Stimulated activated CD4-positive, alpha-beta T cell treated with anti-CD3 and anti-CD28 coated beads, Interleukin-4, amount 100 ng/mL, for 1 hour (primary cell): Measurements from ENCODE around the gene PPHLN1.
A peak's percentile ranks its signal among the peaks of the same experiment; 100 is the strongest.

Source experiments
- DNase-seq: peaks from one replicate; pipeline ENCODE4 v3.0.0-alpha.2; 2020

The PPHLN1 gene

DNA sequence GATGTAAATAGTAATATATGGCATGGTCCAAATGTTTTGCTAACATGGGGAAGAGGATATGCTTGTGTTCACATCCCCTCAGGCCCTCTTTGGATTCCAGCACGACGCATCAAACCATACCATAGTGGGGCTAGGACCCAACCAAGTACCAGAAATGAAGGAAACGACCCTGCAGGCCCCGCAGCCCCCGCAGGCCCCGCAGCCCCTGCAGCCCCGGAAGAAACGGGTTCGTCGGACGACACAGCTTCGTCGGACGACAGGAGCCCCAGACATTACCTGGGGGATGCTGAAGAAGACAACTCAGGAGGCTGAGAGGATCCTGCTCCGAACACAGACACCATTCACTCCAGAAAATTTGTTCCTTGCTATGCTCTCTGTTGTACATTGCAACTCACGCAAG is 119.9 kb downstream of the PPHLN1 start:
- no peak for DNase-seq

DNA sequence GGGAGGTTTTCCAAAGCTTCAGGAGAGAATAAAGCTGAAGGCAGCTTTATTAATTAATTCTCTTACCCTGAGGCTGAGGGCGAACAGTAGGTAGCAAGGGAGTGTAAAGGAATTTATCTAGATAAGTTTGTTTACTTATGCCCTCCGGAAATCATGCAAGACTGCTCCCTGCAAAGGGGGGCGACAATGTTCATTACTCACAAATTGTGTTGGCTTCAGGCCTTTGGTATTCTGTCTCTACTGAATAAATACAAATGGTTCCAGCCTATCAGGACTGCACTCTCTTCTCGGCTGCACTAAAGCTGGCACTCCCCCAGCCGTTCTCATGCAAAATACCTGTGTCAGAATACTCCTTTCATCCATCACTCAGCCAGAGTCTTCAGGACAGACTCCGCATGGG is 120.8 kb downstream of the PPHLN1 start:
- DNase-seq = no peak

DNA sequence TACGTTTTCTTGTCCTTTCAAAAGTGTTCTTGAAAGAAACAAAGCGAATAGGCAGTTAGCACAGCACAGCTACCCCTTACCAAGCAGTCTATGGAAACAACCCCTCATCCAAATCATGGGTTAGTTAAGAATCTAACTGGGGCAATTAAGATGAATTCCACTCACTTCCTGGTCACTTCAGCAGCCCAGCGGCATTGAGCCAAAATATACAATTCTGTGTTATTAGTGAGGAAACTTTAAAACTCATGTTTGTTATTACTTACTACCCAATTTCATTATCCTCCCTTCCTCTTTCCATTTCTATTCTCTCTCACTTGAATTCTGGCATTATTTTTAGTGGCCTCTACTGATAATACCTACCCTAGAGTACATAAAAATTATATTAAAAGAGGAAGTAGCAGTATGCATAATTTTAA is 121.4 kb downstream of the PPHLN1 start:
- no peak for DNase-seq

DNA sequence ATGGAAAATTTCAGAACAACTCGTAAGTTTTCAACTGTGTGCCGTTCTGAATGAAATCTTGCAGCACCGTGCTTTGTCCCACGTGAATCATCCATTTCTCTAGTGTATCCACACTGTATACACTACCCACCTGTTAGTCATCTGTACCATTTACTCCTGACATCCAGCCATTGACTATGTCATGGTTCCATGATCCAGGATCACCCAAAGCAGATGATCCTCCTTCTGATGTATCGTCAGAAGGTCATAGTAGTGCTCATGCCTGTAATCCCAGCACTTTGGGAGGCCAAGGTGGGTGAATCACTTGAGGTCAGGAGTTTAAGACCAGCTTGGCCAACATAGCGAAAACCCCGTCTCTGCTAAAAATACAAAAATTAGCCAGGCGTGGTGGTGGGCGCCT is 122.9 kb downstream of the PPHLN1 start:
- DNase-seq = no peak

DNA sequence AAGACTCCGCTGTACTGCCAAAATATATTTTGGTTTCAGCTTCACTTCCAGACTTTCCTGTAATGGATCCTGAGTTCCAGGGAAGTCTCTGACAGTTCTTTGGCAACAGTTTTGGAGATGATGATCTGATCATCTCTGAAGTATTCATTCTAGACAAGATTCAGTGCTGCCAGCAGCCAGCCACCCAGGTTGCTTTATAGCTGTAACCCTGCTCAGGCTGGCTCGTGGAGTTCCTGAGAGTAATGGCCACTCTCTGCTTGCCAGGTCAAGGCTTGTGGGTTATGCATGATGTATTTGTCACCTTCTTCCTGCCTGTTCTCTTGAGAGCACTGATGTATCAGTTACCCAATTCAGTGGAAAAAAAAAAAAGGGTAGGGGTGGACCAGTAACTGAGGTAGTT is 124.3 kb downstream of the PPHLN1 start:
- DNase-seq = no peak

DNA sequence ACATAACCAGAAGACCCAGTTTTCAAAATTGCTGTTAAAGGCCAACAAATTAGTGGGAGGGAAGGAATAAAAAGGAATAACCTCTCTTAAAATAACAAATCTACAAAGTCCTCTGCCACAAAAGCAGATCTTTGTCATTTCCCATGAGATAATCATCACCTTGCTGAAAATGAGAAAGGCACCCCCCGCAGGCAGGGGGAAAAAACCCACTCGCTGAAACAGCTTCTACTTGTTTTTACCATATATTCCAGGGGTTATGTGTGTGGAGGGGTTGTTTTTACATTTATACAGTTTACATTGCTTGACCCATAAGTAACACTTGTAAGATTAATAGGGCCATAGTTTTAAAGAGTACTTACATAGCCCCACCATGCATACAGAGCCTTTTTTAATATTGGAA is 132.6 kb downstream of the PPHLN1 start:
- no peak for DNase-seq

DNA sequence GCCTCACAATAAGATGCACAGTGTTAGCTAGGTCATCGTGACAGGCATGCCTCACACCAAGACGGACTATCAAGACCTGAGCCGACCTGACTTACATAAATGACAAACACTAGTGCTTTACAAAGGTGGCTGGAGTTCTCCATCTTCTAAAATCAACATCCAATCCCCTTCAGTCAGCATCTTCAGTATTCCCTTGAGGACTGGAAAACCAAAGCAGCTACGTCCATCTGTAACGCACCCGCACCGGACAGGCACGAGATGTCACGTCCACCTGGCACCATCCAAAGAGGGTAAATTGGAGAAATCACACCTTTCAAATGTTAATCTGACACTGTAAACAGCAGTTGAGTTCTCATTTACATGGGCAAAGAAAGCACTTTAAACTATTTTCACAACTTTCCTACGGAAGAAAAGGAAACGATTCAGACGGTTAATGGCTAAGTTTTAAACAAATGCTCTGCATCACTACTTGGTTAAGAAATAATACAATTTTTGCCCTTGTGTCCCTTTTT is 133.4 kb downstream of the PPHLN1 start:
- no peak for DNase-seq

DNA sequence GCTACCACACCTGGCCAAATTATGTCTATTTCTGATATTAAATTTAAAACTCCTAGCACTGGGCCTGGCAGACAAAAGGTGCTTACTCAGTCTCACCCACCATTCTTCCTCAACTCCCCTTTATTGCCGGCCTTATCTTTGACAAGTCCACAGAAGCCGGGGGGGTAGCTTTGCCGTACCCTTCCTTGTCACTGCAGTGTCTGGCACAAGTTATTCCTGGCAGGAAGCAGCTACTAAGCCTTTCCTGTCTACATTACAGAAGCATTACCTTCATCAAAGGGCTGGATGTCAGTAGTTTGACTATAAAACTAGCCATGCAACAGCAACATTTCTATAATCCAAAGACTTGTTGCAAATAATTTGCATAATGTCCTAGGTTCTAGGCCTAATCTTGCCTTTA is 136.5 kb downstream of the PPHLN1 start:
- no peak for DNase-seq

DNA sequence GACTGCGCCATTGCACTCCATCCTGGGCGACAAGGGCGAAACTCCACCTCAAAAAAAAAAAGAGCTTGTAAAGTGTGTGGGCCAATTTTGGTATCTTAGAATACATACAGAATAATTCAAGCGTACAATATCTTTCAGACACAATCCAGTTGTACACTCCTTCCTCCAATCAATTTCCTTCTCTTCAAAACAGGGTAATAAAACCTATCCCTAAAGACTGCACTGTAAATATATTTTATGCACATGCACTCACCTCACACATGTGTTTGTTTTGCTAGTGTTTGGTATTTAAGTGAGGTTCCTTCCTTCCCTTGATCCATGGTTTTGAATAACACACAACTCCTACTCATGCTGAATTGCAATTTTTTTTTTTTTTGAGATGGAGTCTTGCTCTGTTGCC is 137.7 kb downstream of the PPHLN1 start:
- DNase-seq = no peak

DNA sequence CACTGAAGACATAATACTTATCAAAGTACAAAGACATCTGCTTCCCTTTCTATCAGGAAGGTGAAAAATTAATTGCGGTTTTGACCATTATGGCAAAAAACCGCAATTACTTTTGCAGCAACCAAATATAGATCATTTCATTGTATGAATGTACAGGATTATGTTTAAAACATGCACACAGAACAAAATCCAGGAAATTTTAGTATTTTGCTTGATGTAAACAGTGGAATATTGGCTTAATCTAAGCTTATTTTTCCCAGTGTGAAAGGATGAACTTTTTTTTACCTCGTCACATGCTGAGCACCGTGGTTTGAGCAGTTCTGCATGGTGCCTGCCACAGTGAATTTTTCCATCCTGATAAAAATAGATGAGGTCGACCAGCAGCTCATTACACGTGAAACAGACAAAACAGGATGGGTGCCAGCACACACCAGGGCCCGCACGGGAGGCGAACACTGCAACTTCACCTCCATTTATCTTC is 142.4 kb downstream of the PPHLN1 start:
- no peak for DNase-seq

DNA sequence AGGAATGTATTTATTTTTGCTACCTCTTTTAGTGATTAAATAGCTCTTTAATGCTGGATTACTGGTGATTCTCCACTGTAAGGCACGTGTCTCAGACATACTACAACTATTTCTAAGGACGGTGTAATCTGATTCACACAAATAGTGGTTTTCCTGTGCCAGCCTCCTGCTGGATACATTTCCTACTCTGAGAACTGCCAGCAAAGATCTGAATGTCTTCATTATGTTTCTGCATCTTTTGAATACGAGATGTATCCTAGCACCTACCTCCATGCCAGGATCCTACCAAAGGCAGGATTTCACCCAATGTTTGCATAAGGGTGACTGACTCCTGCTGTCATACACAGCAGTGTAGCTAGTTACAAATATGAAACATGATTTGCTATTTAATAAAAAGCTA is 143.0 kb downstream of the PPHLN1 start:
- DNase-seq = no peak

DNA sequence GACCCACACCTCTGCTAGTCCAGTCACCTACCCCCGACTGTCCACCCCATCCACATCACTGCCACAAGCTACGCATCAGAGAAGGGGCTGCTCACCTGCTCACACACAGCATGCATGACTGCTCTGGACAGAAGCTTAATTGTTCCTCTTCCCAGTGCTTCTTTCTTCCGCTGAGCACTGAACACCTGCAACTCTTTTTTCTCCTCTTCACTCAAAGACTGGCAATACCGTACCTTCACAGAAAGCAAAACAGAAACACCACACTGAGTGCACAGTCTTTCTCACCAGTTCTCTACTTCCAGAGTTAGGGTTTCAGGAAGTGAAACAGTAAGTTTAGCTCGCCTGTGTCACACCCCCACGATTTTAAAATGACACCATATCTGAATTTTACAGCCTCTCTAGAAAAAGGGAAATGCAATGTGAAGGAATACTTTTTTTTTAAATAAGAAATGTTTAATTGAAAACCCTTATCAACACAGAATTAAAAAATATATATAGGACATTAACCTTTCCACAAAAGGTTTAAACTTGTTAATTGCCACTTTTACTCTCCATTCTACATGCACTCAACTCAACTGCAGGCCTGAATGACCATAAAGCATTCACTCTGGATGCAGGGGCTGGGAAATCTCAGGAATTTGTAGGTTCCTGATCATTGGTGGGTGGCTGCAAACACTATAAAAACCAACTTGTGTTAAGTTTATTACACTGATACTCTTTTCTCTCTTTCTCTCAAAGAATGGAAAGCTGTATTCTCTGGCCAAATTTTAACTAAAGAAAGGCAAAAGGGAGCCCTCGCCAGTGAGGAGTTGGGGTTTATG is 143.6 kb downstream of the PPHLN1 start:
- DNase-seq = no peak

DNA sequence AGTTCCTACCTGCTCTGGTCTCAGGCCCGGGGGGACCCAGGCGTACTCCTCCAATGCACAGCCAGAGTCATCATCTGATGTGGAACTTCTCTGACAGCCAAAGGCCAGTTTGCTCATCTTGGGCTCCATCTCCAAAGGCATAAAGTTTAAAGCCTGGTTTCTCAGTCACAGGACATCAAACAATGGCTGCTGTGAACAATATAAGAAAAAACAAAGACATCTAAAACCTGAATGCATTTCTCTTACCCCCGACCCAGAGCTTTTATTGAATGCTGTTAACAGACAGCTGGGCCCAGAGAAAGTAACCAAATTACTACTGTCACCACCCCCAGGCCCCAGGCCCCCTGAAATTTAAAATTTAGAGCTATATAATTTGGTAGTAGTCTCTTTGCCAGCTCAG is 146.4 kb downstream of the PPHLN1 start:
- DNase-seq = no peak

DNA sequence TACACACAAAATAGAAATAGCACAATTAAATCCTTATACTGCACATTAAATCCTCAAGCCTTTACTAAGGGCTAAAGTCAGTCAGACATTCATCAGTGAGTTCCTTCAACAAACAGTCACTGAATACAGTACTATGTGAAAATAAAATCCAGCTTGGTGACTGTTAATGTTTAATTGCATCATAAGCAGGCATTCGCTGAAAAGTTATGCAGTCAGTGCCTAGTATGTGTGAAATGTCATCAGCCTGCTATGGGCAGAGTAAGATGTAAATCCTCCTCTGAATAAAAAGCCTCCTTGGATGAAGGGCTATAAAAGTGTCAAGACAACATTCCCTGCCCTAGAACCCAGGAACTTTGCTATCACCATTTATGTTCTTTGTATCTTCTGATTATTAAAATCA is 147.2 kb downstream of the PPHLN1 start:
- DNase-seq = no peak

DNA sequence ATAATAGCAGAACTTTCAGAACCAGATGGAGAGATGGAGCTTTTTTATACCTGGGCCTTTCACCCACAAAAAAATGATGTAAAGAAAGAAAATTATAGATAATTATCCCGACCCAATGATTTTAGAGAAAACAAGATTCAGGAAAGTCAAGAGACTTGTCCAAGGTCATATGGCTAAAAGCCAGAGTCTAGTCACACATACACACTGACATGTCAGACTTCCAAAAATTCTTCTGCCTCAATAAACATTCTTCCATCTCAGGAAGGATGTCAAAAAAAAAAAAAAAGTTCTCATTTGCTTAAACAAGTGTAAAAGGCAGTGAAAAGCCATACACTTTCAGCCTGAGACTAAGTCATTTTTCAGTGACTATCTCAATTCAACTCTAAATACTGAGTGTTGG is 147.6 kb downstream of the PPHLN1 start:
- no peak for DNase-seq

DNA sequence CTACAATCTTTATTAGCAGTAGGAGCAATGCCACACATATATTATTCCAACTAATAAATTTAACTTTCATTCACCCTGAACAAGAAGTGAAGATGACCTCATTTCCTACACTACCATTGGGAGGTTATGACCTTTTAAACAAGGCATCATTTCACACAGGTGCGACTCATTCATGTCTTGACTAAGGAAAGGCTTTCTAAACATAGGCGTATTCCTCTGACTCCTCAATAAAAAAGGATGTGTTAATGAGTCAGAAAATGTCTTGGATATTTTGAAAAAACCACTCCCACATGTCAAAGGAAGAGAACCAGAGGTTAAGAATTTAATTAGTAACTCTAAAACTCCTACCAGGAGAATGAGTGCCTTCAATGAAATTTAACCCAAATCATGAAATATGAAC is 148.4 kb downstream of the PPHLN1 start:
- no peak for DNase-seq

DNA sequence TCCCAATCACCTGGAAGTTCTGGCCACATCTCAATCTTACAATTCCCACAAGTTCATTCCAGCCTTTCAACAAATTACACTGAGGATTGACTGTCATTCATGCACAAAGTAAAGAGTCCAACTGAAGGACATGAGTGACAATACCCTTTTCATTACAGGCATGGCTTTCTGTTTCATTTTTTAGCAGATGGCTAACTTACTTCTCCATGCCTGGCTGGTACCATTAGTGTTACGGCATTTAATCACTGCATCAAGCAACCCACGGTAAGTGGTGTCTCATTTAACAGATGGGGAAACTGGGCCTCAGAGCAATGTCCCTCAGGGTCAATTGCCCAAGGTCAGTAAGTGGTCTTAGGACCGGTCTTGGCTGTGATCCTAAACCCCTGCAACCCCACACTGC is 149.1 kb downstream of the PPHLN1 start:
- DNase-seq = no peak

DNA sequence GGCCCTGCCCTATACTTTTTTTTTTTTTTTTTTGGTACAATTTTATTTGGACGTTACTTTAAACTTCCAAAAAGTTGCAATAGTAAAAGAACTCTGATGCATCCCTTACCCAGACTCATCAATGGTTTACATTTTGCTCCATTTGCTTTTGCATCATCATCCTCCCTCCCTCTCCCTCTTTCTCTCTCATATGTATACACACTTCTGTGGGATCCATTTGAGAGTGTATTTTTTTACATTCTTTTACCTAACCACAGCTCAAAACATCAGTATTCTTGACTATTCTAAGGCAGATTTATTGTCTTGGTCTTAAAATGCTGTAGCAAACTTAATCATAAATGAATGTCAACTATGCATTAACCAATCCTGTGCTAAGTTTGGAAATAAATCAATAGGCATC is 152.0 kb downstream of the PPHLN1 start:
- no peak for DNase-seq

DNA sequence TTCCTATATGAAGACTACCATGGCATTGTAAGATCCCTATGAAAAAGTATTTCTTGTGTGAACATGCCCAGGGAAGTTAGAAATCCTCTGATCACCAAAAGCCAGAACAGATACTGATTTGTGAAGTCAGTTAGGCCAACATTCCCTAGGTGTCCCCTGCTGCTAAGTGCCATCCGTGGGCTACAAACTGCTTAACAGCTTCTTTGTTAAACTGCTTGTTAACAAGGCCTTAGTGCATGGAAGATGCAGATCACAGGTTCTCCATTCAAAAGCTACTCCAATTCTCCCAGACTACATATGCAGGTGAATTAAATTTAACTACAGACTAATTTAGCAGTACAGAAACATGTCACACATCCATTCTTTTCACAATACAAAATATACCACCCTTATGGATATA is 155.4 kb downstream of the PPHLN1 start:
- DNase-seq = no peak

DNA sequence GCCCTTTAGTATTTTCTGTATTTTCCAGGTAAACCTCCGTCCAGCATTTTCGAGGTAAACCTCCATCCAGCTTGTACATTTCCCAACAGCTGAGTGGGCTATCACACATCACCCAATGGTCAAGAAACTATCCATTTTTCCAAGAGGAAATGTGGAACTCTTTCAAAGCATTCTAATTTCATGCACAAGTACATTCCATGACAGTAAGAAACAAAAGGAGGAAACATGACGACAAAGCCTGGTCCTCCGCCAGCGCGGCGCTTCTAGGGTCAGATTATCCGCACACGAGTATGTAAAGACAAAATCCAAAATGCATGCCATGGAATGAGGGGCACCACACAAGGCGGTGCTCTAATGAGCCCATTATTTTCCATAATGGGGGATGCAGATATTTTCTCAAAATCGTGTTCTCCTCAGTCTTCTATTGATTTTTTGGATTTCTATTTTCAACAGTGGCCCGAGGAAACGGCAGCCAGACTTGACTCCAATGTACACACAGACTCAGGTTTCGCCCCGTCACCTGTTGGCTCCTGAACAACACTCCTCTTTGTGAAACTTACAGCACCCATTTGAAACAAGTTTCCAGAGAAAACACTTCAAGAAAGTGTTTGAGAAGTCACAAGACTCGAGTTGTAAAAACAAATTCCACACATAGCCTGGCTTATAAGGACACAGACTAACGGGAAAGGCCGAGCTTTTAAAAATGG is 156.2 kb downstream of the PPHLN1 start:
- DNase-seq = no peak

DNA sequence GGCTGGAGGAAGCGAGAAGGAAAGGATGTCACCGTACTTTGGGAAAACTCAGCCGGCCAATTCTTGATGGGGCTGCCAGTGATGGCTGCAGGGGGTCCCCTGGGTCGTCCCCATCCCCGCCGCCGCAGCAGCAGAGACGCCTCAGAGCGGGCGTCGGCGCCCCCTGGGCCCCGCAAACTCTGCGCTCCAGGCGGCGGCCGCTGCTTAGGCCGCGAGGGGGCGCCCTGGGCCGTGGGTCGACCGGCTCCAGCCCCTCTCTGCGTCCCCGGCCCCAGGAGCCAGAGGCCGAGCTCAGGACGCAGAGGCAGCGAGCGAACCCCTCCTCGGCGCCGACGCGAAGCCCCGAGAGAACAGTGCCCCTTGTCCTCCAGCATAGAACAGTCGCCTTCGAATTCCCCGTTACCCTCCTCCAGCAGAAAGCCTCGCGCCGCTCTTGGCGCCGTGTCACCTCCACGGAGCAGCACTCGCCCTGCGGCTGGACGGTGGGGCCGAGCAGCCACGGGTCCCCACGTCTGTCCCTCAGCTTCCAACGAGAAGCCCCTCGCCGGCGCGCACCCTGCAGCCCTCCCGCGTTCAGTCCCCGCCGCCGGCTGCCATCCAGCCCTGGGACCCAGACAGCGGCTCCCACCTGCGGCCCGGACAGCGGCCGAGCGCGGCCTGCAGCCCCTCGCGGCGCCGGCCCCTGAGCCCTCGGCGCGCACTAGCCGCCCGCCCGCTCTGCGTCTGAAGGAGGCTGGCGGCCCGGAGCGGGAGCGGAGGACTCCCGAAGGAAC is 157.0 kb downstream of the PPHLN1 start:
- peak; percentile 61 for DNase-seq

DNA sequence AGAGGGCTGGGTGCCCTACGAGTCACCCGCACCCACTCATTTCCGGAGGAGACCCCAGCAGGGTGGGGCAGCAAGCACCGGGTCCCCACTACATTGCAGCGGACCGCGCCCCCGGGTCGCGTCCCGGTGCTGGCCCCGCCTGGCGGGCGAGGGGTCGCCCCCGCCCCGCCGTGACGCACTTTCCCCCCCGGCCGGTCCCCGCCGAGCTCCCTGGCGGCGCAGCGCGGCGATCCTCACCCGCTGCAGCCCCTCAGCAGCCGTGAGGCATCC is 157.5 kb downstream of the PPHLN1 start:
- peak; percentile 36 for DNase-seq

DNA sequence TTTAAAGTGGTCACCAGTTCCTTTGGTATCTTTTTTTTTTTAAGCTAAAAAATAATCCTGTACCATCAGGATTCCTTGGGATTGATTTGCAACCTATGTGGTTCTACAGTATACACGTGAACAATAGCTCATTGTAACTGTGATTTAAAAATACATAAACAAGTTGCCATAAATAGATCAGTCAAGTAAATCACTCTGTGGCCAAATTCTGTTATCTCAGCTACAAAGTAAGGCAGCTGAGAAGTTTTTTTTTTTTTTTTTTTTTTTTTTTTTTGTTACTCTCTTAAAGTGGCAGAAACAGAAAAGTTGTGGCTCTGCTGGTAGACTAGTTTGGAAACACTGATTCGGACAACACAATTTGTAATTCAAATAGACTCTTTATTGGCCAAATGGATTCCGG is 159.0 kb downstream of the PPHLN1 start:
- no peak for DNase-seq

DNA sequence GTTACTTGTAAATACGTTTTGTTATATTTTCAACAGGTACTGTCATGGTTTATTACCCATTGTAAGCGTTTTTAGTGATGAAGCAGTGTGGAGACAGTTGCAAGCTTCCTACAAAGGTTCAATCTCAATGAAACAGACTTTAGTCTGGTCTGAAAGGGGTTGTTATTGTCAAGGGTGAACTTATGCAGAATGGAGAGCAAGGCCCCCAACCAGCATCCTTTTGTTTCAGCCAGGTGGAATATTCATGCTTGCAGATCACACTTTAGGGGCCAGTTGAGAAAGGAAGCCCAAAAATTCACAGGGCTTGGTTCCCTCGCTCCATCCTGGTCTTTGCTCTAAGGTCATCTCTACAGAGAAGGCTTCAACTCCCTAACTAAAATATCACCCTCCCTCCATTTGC is 159.9 kb downstream of the PPHLN1 start:
- DNase-seq = no peak
